ENCODE measurements around the gene ACAA1.

Gene ACAA1

GRCh38 chr3:38154625-38155255 lies 17.8 kb upstream of the ACAA1 start:
- Histone ChIP-seq H3K36me3 (ENCODE audit: control insufficient read depth in 5 of 5, insufficient read depth in 5 of 5, low read length in 5 of 5) (no peaks in the 10 kb centered on the region), H3K27me3 (ENCODE audit: control insufficient read depth in 5 of 5, insufficient read depth in 4 of 5, low read length in 5 of 5) (no peaks in the 10 kb centered on the region), H3K9me3 (ENCODE audit: control insufficient read depth in 5 of 5, low read length in 5 of 5) (no peaks in the 10 kb centered on the region), H3K27ac (ENCODE audit: low read depth, low read length) (no peak overlapping the region), H3K9ac (ENCODE audit: low read length in 5 of 5) (no peak overlapping the region), H3K4me1 (ENCODE audit: control insufficient read depth in 5 of 5, insufficient read depth in 5 of 5, low read length in 5 of 5) (no peaks in the 10 kb centered on the region), H3K4me3 (ENCODE audit: low read depth in 1 of 5, low read length in 5 of 5) (no peak overlapping the region)

- Histone ChIP-seq H3K9ac (ENCODE audit: low read length in 5 of 5) (no peak overlapping the region), H3K4me3 (ENCODE audit: low read depth in 1 of 5, low read length in 5 of 5) (no peak overlapping the region), H3K36me3 (ENCODE audit: control insufficient read depth in 5 of 5, insufficient read depth in 5 of 5, low read length in 5 of 5) (no peaks in the 10 kb centered on the region), H3K27ac (ENCODE audit: low read depth, low read length) (no peak overlapping the region), H3K27me3 (ENCODE audit: control insufficient read depth in 5 of 5, insufficient read depth in 4 of 5, low read length in 5 of 5) (no peaks in the 10 kb centered on the region), H3K9me3 (ENCODE audit: control insufficient read depth in 5 of 5, low read length in 5 of 5) (no peaks in the 10 kb centered on the region), H3K4me1 (ENCODE audit: control insufficient read depth in 5 of 5, insufficient read depth in 5 of 5, low read length in 5 of 5) (no peaks in the 10 kb centered on the region)
These were observed 17.1 kb upstream of the ACAA1 start for GRCh38 chr3:38154033-38154494.

- Histone ChIP-seq H3K27ac (ENCODE audit: low read depth, low read length) (no peak overlapping the region), H3K4me1 (ENCODE audit: control insufficient read depth in 5 of 5, insufficient read depth in 5 of 5, low read length in 5 of 5) (no peaks in the 10 kb centered on the region), H3K9ac (ENCODE audit: low read length in 5 of 5) (no peak overlapping the region), H3K27me3 (ENCODE audit: control insufficient read depth in 5 of 5, insufficient read depth in 4 of 5, low read length in 5 of 5) (no peaks in the 10 kb centered on the region), H3K4me3 (ENCODE audit: low read depth in 1 of 5, low read length in 5 of 5) (no peak overlapping the region), H3K36me3 (ENCODE audit: control insufficient read depth in 5 of 5, insufficient read depth in 5 of 5, low read length in 5 of 5) (no peaks in the 10 kb centered on the region), H3K9me3 (ENCODE audit: control insufficient read depth in 5 of 5, low read length in 5 of 5) (no peaks in the 10 kb centered on the region)
These were observed 16.3 kb upstream of the ACAA1 start for GRCh38 chr3:38153221-38153620.

GRCh38 chr3:38152609-38153008 lies 15.7 kb upstream of the ACAA1 start:
- no peaks in the 10 kb centered on the region for H3K36me3 ChIP-seq (ENCODE audit: control insufficient read depth in 5 of 5, insufficient read depth in 5 of 5, low read length in 5 of 5)
- H3K9me3 ChIP-seq (ENCODE audit: control insufficient read depth in 5 of 5, low read length in 5 of 5) = no peaks in the 10 kb centered on the region
- H3K4me3 ChIP-seq (ENCODE audit: low read depth in 1 of 5, low read length in 5 of 5) = no peak overlapping the region
- no peaks in the 10 kb centered on the region for H3K4me1 ChIP-seq (ENCODE audit: control insufficient read depth in 5 of 5, insufficient read depth in 5 of 5, low read length in 5 of 5)
- no peak overlapping the region for H3K9ac ChIP-seq (ENCODE audit: low read length in 5 of 5)
- no peaks in the 10 kb centered on the region for H3K27me3 ChIP-seq (ENCODE audit: control insufficient read depth in 5 of 5, insufficient read depth in 4 of 5, low read length in 5 of 5)
- no peak overlapping the region for H3K27ac ChIP-seq (ENCODE audit: low read depth, low read length)

- Histone ChIP-seq H3K9me3 (ENCODE audit: control insufficient read depth in 5 of 5, low read length in 5 of 5) (peaks cover 0 to 2% (median 0%) of the 10 kb centered on the region in 5 donors), H3K9ac (ENCODE audit: low read length in 5 of 5) (no peak overlapping the region), H3K36me3 (ENCODE audit: control insufficient read depth in 5 of 5, insufficient read depth in 5 of 5, low read length in 5 of 5) (no peaks in the 10 kb centered on the region), H3K27ac (ENCODE audit: low read depth, low read length) (no peak overlapping the region), H3K27me3 (ENCODE audit: control insufficient read depth in 5 of 5, insufficient read depth in 4 of 5, low read length in 5 of 5) (no peaks in the 10 kb centered on the region), H3K4me1 (ENCODE audit: control insufficient read depth in 5 of 5, insufficient read depth in 5 of 5, low read length in 5 of 5) (no peaks in the 10 kb centered on the region), H3K4me3 (ENCODE audit: low read depth in 1 of 5, low read length in 5 of 5) (no peak overlapping the region)
These were observed 14.8 kb upstream of the ACAA1 start for GRCh38 chr3:38151667-38152265.

GRCh38 chr3:38150780-38151528 lies 14.0 kb upstream of the ACAA1 start:
- Histone ChIP-seq H3K4me1 (ENCODE audit: control insufficient read depth in 5 of 5, insufficient read depth in 5 of 5, low read length in 5 of 5) (no peaks in the 10 kb centered on the region), H3K9me3 (ENCODE audit: control insufficient read depth in 5 of 5, low read length in 5 of 5) (peaks cover 0 to 4% (median 0%) of the 10 kb centered on the region in 5 donors), H3K27me3 (ENCODE audit: control insufficient read depth in 5 of 5, insufficient read depth in 4 of 5, low read length in 5 of 5) (no peaks in the 10 kb centered on the region), H3K27ac (ENCODE audit: low read depth, low read length) (no peak overlapping the region), H3K36me3 (ENCODE audit: control insufficient read depth in 5 of 5, insufficient read depth in 5 of 5, low read length in 5 of 5) (no peaks in the 10 kb centered on the region), H3K4me3 (ENCODE audit: low read depth in 1 of 5, low read length in 5 of 5) (no peak overlapping the region), H3K9ac (ENCODE audit: low read length in 5 of 5) (no peak overlapping the region)

- Histone ChIP-seq H3K27ac (ENCODE audit: low read depth, low read length) (no peak overlapping the region), H3K36me3 (ENCODE audit: control insufficient read depth in 5 of 5, insufficient read depth in 5 of 5, low read length in 5 of 5) (no peaks in the 10 kb centered on the region)
These were observed 12.8 kb upstream of the ACAA1 start for GRCh38 chr3:38149708-38150107.

GRCh38 chr3:38148311-38148882 lies 11.5 kb upstream of the ACAA1 start:
- no peaks in the 10 kb centered on the region for H3K27me3 ChIP-seq (ENCODE audit: control insufficient read depth in 5 of 5, insufficient read depth in 4 of 5, low read length in 5 of 5)
- no peaks in the 10 kb centered on the region for H3K36me3 ChIP-seq (ENCODE audit: control insufficient read depth in 5 of 5, insufficient read depth in 5 of 5, low read length in 5 of 5)
- no peak overlapping the region for H3K9ac ChIP-seq (ENCODE audit: low read length in 5 of 5)
- H3K4me3 ChIP-seq (ENCODE audit: low read depth in 1 of 5, low read length in 5 of 5) = no peak overlapping the region
- no peak overlapping the region for H3K27ac ChIP-seq (ENCODE audit: low read depth, low read length)
- H3K9me3 ChIP-seq (ENCODE audit: control insufficient read depth in 5 of 5, low read length in 5 of 5) = peaks cover 0 to 5% (median 0%) of the 10 kb centered on the region in 5 donors
- peaks cover 0 to 3% (median 1%) of the 10 kb centered on the region in 5 donors for H3K4me1 ChIP-seq (ENCODE audit: control insufficient read depth in 5 of 5, insufficient read depth in 5 of 5, low read length in 5 of 5)

More at GRCh38 chr3:38149708-38150107, 12.8 kb upstream of the ACAA1 start:
- Histone ChIP-seq H3K9me3 (ENCODE audit: control insufficient read depth in 5 of 5, low read length in 5 of 5) (peaks cover 0 to 5% (median 0%) of the 10 kb centered on the region in 5 donors), H3K4me3 (ENCODE audit: low read depth in 1 of 5, low read length in 5 of 5) (no peak overlapping the region), H3K4me1 (ENCODE audit: control insufficient read depth in 5 of 5, insufficient read depth in 5 of 5, low read length in 5 of 5) (no peaks in the 10 kb centered on the region), H3K27me3 (ENCODE audit: control insufficient read depth in 5 of 5, insufficient read depth in 4 of 5, low read length in 5 of 5) (no peaks in the 10 kb centered on the region), H3K9ac (ENCODE audit: low read length in 5 of 5) (no peak overlapping the region)

- no peak overlapping the region for H3K4me3 ChIP-seq (ENCODE audit: low read depth in 1 of 5, low read length in 5 of 5)
- no peaks in the 10 kb centered on the region for H3K27me3 ChIP-seq (ENCODE audit: control insufficient read depth in 5 of 5, insufficient read depth in 4 of 5, low read length in 5 of 5)
- H3K9ac ChIP-seq (ENCODE audit: low read length in 5 of 5) = no peak overlapping the region
- H3K4me1 ChIP-seq (ENCODE audit: control insufficient read depth in 5 of 5, insufficient read depth in 5 of 5, low read length in 5 of 5) = peaks cover 0 to 4% (median 3%) of the 10 kb centered on the region in 5 donors
- H3K27ac ChIP-seq (ENCODE audit: low read depth, low read length) = no peak overlapping the region
- H3K9me3 ChIP-seq (ENCODE audit: control insufficient read depth in 5 of 5, low read length in 5 of 5) = peaks cover 0 to 5% (median 0%) of the 10 kb centered on the region in 5 donors
- peaks cover 0 to 3% (median under 1%) of the 10 kb centered on the region in 5 donors for H3K36me3 ChIP-seq (ENCODE audit: control insufficient read depth in 5 of 5, insufficient read depth in 5 of 5, low read length in 5 of 5)
These were observed 10.5 kb upstream of the ACAA1 start for GRCh38 chr3:38147421-38147820.

GRCh38 chr3:38146504-38146903 lies 9.6 kb upstream of the ACAA1 start:
- H3K4me3 ChIP-seq (ENCODE audit: low read depth in 1 of 5, low read length in 5 of 5) = no peak overlapping the region
- no peak overlapping the region for H3K27ac ChIP-seq (ENCODE audit: low read depth, low read length)
- H3K4me1 ChIP-seq (ENCODE audit: control insufficient read depth in 5 of 5, insufficient read depth in 5 of 5, low read length in 5 of 5) = peaks cover 0 to 4% (median 3%) of the 10 kb centered on the region in 5 donors
- H3K36me3 ChIP-seq (ENCODE audit: control insufficient read depth in 5 of 5, insufficient read depth in 5 of 5, low read length in 5 of 5) = peaks cover 0 to 11% (median 9%) of the 10 kb centered on the region in 5 donors
- peaks cover 0 to 5% (median 0%) of the 10 kb centered on the region in 5 donors for H3K9me3 ChIP-seq (ENCODE audit: control insufficient read depth in 5 of 5, low read length in 5 of 5)
- H3K27me3 ChIP-seq (ENCODE audit: control insufficient read depth in 5 of 5, insufficient read depth in 4 of 5, low read length in 5 of 5) = no peaks in the 10 kb centered on the region
- H3K9ac ChIP-seq (ENCODE audit: low read length in 5 of 5) = no peak overlapping the region

All from subcutaneous abdominal adipose tissue (tissue), 5 donors.